NCI-H82 treated with DMSO at 0.1 percent for 48 hours (cell line): ENCODE data around the gene PRTN3.

Experiments used
- DNase-seq: peaks from one replicate; lab custom pipeline; 2025; ENCODE audit not compliant: unreplicated experiment; lab: John Stamatoyannopoulos, UW

The PRTN3 gene

DNA sequence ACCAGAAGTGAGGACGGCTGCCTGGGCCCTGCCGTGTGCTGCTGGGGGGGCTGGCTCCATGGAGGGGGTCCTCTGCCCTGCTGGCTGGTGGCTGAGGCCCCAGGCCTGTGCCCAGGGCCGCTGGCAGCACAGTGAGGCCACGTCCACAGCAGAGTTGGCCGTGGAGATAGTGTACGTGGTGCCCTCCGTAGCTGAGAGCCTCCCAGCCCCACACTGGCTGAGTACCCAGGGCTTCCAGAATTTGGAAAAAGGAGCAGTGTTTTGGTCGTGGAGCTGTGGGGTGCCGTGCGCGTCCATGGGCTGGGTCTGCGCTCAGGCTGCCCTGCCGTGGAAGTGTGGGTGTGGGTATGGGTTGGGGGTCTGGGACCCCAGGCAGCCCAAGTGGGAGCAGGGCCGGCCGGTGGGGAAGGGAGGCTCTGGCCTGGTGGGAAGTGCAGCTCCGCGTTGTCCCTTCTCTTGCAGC lies 37.7 kb upstream of the PRTN3 start:
- no peak for DNase-seq

DNA sequence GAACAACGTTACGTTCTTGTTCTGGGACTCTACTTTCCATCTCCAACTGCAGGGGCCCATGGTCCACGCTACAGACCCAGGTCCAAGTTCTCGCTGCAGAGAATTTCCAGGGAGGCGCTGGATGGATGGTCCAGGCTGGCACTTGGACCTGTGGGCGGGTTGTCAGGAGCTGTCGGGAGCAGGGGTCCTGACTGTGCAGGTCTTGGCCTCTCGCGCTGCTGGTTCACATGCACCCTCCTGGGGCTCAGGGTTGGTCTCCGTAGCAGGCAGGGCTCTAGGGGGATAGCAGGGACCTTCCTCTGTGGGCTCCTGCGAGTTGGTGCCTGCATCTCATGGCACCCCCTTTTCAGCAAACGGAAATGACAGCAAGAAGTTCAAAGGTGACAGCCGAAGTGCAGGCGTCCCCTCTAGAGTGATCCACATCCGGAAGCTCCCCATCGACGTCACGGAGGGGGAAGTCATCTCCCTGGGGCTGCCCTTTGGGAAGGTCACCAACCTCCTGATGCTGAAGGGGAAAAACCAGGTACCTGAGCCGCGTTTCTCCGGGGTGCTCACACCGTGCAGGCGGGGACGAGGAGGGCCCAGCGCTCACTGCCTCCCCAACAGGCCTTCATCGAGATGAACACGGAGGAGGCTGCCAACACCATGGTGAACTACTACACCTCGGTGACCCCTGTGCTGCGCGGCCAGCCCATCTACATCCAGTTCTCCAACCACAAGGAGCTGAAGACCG lies 36.9 kb upstream of the PRTN3 start:
- DNase-seq = no peak

DNA sequence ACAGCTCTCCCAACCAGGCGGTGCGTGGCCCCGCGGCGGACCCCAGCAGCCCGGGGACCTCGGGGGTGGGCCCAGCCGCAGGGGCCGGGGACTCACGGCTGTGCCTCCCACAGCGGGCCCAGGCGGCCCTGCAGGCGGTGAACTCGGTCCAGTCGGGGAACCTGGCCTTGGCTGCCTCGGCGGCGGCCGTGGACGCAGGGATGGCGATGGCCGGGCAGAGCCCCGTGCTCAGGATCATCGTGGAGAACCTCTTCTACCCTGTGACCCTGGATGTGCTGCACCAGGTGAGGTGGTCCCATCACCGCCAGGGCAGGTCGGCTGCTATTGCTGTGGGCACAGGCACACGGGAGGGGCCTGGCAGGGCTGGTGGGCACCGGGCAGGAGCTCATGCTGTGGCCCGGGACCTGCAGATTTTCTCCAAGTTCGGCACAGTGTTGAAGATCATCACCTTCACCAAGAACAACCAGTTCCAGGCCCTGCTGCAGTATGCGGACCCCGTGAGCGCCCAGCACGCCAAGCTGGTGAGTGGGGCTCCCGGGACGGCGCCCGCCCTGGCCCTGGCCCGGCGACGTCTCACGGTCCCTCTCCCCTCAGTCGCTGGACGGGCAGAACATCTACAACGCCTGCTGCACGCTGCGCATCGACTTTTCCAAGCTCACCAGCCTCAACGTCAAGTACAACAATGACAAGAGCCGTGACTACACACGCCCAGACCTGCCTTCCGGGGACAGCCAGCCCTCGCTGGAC lies 36.2 kb upstream of the PRTN3 start:
- no peak for DNase-seq

DNA sequence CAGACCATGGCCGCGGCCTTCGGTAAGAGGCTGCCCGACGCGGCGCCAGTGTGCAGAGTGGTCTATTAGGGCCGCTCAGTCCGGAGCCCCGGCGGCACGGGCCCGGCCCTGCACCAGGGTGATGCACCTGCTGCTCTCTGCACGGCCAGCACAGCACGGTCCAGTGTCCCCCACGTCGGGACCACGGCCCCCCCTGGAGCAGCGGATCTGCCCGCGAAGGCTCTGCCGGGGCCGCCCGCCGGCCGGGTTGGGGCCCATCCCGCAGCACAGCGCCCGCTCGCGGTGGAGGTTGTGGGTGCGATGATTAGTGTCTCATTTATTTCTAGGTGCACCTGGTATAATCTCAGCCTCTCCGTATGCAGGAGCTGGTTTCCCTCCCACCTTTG lies 35.6 kb upstream of the PRTN3 start:
- DNase-seq = no peak

DNA sequence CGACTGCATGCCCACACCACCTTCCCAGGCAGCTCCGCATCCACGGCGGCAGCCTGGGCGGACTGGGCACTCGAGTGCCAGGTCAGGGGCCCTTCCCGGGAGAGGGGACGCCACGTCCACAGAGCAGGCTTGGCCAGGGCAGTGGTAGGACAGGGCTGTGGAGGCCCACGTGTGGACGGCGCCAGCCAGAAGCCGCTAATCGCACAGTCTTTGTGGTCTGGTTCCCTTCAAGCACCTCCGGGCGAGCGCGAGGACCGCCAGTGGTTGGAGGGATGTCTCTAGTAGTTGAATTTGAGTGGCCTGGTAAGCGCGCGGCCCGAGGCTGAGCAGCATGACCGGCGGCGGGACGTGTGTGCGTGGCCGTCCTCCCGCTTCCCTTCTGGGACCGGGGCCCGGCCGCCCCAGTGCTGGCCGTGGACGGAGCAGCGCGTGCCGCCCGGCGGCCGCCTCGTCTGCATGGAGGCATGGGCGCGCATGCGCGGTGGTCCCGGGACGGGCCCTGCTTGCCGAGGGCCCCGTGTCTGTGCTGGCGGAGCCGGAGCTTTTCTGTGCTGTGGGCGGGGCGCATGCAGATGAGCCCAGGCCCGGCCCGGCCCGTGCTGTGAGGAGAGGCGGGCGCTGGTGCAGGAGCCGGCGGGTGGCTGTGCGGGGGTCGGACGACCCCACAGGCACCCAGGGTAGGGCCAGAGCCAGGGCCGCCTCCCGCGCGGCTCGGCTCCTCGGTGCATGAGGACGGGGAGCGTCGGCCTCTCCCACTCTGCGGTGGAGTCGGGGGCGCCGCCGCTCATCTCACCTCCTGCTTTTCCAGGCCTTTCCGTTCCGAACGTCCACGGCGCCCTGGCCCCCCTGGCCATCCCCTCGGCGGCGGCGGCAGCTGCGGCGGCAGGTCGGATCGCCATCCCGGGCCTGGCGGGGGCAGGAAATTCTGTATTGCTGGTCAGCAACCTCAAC lies 34.9 kb upstream of the PRTN3 start:
- no peak for DNase-seq

DNA sequence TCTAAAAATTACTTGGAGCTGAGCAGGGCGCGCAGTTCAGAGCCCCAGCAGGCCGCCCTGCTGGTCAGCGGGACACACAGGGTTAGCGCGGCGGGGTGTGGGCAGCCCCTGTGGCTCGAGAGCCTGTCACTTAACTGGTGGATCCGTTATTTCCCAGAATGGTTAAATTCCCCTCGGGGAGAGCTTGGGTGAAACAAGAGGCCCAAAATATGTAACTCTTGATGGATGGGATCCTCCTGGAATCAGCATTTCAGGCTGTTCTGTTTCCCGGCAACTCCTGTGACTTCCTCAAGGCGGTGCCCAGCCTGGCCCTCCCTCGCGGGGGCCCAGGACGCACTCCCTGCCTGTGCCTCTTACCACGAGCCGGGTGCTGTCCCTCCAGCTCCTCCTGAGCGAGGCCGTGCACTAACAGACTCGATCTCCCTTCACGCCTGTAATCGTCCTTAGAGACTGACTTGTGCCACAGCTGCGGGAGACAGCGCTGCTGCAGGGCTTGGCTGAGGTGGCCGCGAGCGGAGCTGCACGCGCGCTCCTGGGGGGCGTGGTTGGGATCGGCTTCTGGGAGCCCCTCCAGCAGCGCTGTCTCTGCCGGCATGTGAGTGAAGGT lies 33.9 kb upstream of the PRTN3 start:
- no peak for DNase-seq

DNA sequence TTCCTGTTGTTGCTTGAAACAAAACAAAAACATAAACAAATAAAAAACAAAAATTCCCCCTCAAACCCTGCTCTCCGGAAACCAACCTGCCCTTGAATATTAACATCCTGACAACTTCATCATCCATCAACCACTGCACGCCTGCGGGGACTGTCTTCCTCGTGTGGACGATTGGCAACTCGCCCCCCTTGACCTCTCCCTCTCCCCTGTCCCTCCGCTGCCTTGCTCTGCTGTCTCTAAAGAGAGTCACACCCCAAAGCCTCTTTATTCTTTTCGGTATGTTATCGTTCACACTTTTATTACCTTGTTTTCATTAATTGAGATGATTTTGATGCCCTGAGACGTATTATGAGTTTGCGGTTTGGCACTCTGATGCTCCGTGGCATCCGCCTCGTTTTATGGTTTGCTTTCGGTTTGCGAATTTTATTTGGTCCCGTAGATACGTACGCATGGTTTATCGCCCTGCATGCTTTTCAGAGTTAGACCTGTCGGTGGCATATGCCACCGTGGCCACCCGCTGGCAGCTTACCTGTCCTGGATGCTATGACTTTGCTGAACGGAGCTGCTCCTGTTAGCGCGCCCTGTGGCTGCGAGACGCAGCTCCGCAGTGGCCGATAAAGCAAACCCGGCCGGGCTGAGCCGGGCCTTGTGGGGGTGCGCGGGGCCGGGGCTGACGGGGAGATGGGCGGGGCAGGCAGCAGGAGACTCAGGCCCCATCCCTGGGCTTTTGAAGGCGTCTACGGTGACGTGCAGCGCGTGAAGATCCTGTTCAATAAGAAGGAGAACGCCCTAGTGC lies 33.0 kb upstream of the PRTN3 start:
- DNase-seq = no peak

DNA sequence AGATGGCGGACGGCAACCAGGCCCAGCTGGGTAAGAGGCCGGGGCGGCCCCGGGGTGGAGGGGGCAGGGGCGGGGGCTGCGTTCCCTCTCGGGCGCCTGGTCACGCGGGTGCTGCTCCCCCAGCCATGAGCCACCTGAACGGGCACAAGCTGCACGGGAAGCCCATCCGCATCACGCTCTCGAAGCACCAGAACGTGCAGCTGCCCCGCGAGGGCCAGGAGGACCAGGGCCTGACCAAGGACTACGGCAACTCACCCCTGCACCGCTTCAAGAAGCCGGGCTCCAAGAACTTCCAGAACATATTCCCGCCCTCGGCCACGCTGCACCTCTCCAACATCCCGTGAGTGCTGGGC lies 32.4 kb upstream of the PRTN3 start:
- DNase-seq = no peak

DNA sequence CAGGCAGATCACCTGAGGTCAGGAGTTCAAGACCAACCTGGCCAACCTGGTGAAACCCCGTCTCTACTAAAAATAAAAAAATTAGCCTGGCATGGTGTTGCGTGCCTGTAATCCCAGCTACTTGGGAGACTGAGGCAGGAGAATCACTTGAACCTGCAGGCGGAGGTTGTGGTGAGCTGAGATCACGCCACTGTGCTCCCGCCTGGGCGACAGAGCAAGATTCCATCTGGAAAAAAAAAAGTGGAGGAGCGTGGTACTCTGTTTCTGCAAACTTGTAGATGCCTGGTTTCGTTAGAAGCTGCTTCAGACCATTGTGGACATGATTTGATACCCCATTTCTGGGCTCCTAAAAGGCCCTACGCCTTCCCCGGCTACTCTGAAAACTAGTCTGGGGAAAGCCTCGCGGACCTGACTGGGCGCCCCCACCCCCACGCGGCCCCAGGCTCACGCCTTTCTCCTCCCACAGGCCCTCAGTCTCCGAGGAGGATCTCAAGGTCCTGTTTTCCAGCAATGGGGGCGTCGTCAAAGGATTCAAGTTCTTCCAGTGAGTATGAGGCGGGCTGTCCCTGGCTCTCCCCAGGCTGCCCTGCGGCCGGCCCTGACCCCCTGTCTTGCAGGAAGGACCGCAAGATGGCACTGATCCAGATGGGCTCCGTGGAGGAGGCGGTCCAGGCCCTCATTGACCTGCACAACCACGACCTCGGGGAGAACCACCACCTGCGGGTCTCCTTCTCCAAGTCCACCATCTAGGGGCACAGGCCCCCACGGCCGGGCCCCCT lies 30.5 kb upstream of the PRTN3 start:
- no peak for DNase-seq

DNA sequence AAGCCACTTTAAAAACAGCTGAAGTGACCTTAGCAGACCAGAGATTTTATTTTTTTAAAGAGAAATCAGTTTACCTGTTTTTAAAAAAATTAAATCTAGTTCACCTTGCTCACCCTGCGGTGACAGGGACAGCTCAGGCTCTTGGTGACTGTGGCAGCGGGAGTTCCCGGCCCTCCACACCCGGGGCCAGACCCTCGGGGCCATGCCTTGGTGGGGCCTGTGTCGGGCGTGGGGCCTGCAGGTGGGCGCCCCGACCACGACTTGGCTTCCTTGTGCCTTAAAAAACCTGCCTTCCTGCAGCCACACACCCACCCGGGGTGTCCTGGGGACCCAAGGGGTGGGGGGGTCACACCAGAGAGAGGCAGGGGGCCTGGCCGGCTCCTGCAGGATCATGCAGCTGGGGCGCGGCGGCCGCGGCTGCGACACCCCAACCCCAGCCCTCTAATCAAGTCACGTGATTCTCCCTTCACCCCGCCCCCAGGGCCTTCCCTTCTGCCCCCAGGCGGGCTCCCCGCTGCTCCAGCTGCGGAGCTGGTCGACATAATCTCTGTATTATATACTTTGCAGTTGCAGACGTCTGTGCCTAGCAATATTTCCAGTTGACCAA lies 29.8 kb upstream of the PRTN3 start:
- DNase-seq = no peak

DNA sequence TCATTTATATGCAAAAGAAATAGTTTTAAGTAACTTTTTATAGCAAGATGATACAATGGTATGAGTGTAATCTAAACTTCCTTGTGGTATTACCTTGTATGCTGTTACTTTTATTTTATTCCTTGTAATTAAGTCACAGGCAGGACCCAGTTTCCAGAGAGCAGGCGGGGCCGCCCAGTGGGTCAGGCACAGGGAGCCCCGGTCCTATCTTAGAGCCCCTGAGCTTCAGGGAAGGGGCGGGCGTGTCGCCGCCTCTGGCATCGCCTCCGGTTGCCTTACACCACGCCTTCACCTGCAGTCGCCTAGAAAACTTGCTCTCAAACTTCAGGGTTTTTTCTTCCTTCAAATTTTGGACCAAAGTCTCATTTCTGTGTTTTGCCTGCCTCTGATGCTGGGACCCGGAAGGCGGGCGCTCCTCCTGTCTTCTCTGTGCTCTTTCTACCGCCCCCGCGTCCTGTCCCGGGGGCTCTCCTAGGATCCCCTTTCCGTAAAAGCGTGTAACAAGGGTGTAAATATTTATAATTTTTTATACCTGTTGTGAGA lies 29.2 kb upstream of the PRTN3 start:
- DNase-seq = no peak

DNA sequence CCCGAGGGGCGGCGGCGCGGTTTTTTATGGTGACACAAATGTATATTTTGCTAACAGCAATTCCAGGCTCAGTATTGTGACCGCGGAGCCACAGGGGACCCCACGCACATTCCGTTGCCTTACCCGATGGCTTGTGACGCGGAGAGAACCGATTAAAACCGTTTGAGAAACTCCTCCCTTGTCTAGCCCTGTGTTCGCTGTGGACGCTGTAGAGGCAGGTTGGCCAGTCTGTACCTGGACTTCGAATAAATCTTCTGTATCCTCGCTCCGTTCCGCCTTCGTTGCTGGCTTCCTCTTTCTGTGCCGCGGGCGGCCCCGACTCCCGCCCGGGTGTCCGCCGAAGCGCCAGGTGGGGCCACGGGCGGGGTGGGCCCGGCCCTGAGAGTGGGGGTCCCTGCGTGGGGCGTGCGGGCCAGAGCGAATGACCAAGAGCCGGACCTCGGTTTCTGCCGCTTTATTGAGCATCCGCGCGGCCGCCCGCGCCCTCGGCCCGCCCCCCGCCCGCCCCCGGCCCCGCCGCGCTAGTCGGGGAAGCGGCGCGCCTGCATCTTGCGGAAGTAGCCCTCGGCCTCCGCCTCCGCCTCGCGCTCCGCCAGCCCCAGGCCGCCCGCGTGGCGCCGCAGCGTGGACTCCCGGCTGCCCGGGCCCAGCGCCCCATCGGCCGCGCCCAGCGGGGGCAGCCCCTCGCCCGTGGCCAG lies 28.6 kb upstream of the PRTN3 start:
- no peak for DNase-seq

DNA sequence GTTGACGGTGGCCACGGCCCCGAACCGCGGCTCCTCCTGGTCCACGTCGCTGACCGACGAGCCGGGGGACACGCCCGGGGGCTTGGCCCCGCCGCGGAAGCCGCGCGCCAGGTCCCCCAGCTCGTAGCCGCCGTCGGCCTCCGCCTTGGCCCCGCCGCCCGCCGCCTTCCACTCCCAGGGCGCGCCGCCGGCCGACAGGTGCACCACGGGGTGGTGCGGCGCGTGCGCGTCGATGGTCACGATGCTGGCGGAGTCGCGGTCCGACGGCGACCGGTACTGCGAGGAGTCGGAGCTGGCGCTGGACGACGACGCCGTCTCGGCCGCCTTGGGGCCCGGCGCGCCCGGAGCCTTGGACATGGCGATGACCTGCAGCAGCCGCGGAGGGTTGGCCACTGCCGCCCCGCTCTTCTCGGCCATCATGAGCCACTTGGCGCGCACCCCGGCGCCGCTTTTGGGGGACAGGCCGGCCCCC lies 28.0 kb upstream of the PRTN3 start:
- no peak for DNase-seq

DNA sequence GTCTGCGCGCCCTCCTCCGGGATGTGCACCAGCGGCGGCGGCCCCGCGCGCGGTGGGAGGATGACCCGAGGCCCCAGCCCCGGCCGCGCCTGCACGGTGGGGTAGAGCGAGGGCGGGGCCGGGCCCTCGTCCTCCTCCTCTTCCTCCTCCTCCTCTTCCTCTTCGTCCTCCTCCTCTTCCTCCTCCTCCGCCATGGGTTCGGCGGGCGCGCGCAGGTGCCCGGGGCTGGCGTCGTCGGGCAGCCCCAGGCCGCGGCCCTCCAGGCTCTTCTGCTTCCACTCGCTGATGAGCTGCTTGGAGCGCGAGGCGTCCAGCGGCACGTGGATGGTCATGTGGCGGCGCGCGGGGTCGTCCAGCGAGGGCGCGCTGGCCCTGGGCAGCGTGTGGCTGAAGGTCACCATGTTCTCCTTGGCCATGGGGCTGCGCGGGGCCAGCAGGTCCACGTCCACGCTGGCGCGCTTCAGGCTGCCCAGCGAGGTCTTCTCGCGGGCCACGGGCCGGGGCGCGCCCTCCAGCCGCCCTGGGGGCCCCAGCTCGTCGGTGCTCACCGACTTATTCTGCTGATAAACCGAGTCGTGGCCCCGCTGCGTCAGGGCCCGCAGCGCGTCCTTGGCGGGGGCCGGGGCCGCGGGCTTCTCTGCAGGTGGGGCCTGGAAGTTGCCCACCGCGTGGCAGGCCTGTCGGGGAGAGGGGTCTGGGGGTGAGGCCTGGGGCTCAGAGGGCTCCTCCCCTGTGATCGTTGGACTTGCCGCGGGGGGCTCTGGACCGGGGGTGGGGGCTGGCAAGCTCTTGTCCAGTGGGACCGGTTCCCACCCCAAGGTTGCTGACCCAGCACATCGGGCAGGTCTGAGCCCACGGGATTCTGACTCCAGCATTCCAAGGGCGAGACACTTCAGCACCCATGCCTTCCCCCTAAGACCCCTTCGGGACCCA lies 27.3 kb upstream of the PRTN3 start:
- no peak for DNase-seq

DNA sequence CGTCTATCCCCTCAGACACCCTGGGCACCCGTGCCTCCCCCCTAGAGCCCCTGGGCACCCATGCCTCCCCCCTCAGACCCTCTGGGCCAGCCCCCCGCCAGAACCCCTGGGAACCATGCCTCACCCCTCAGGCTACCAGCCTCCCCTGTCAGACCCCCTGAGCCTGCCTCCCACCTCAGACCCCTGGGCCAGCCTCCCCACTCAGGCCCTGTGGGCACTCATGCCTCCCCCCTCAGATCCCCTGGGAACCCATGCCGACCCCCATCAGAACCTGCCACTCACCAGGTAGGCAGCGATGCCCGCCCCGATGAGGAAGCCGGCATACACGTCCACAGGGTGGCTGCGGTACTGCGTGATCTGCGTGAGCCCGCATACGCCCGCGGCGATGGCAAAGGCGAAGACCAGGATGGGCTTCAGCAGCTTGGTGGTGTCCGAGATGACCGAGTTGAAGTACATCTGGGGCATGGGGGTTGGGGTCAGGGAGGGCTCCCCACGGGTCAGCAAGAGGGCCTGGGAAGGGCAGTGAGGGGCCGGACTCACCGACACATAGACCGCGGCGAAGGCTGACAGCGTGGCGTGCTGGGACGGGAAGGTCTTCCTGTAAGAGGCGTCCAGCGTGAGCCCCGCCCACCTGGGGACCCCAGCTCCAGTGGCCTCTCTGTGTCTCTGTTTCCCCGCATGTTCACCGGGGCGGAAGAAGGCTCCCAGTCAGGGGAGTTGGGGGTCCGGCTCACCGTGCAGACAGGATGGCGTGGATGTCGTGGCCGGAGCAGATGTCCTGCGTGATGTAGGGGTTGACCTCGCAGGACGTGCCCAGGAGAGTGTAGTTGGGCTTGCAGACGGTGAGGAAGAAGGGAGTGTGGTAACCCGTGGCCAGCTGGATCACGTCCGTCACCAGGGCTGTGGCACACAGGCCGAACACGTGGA lies 26.4 kb upstream of the PRTN3 start:
- no peak for DNase-seq
